OCI-LY1 (cell line): ENCODE results near the gene PTS.

Source experiments
- H2AFZ ChIP-seq: fragments of 200-600 bp; sonication (generic), shearing (Covaris generic); 2 replicates; pipeline ENCODE4 v1.6.0; 2014; ENCODE audit warnings: antibody characterized with exemption, mild to moderate bottlenecking, low read length
- H3F3A ChIP-seq: fragments of 200-600 bp; sonication (generic), shearing (Covaris generic); 2 replicates; pipeline ENCODE4 v1.6.0; 2014; ENCODE audit warnings: mild to moderate bottlenecking, antibody characterized with exemption, low read length, moderate library complexity; ENCODE audit not compliant: insufficient read depth
- H3K27ac ChIP-seq: fragments of 200-600 bp; sonication (generic); 2 replicates; pipeline ENCODE4 v1.5.1; 2014; ENCODE audit warnings: low read length, mixed run types, mild to moderate bottlenecking, low read depth; ENCODE audit not compliant: poor library complexity, severe bottlenecking
- H3K27me3 ChIP-seq: fragments of 200-600 bp; sonication (generic); 2 replicates; pipeline ENCODE4 v1.6.0; 2014; ENCODE audit warnings: antibody characterized with exemption, mild to moderate bottlenecking, low read length, moderate library complexity; ENCODE audit not compliant: insufficient read depth
- H3K36me3 ChIP-seq: fragments of 200-600 bp; sonication (generic); 2 replicates; pipeline ENCODE4 v1.6.1; 2014; ENCODE audit warnings: mild to moderate bottlenecking, antibody characterized with exemption, low read length, moderate library complexity, mixed read lengths; ENCODE audit not compliant: insufficient read depth
- H3K4me1 ChIP-seq: fragments of 200-600 bp; sonication (generic); 2 replicates; pipeline ENCODE4 v1.5.1; 2014; ENCODE audit warnings: mild to moderate bottlenecking, low read length, moderate library complexity; ENCODE audit not compliant: insufficient read depth, severe bottlenecking
- H3K4me2 ChIP-seq: fragments of 200-600 bp; sonication (generic), shearing (Covaris generic); 2 replicates; pipeline ENCODE4 v1.6.1; 2014; ENCODE audit warnings: low read length
- H3K4me3 ChIP-seq: fragments of 200-600 bp; sonication (generic); 2 replicates; pipeline ENCODE4 v1.5.1; 2014; ENCODE audit warnings: low read length, low read depth, mild to moderate bottlenecking, mixed read lengths; ENCODE audit not compliant: poor library complexity, severe bottlenecking
- H3K79me2 ChIP-seq: fragments of 200-600 bp; shearing (Covaris generic); 2 replicates; pipeline ENCODE4 v1.6.1; 2016; ENCODE audit warnings: mixed run types, low read length, mixed read lengths; ENCODE audit not compliant: insufficient read depth
- H3K9ac ChIP-seq: fragments of 200-600 bp; sonication (generic), shearing (Covaris generic); 2 replicates; pipeline ENCODE4 v1.6.1; 2014; ENCODE audit warnings: mild to moderate bottlenecking, low read length, mixed read lengths
- H3K9me2 ChIP-seq: fragments of 200-600 bp; sonication (generic), shearing (Covaris generic); 2 replicates; pipeline ENCODE4 v1.6.1; 2014; ENCODE audit warnings: low read depth, mild to moderate bottlenecking, low read length, mixed read lengths
- H3K9me3 ChIP-seq: fragments of 200-600 bp; shearing (Covaris generic); 2 replicates; pipeline ENCODE4 v1.6.1; 2014; ENCODE audit warnings: low read length, mixed read lengths
- H4K20me1 ChIP-seq: fragments of 200-600 bp; sonication (generic), shearing (Covaris generic); 2 replicates; pipeline ENCODE4 v1.6.0; 2016; ENCODE audit warnings: mild to moderate bottlenecking, low read length; ENCODE audit not compliant: insufficient read depth
- CTCF ChIP-seq: fragments of 200-600 bp; sonication (generic), shearing (Covaris generic); IDR thresholded peaks from 2 replicates; pipeline ENCODE4 v1.5.1; 2017; ENCODE audit warnings: mild to moderate bottlenecking, antibody characterized with exemption, low read length, moderate library complexity, mixed read lengths
- EZH2 ChIP-seq: fragments of 200-600 bp; sonication (generic), shearing (Covaris generic); IDR thresholded peaks from 2 replicates; pipeline ENCODE4 v1.8.0; 2017; ENCODE audit warnings: borderline replicate concordance, mixed run types, mild to moderate bottlenecking, antibody characterized with exemption, low read length, moderate library complexity, mixed read lengths

The PTS gene

GRCh38 chr11:112231952-112232351, 5.7 kb downstream of the PTS start:
- no peaks in the 10 kb centered on the region for H3K9me3 ChIP-seq
- no peaks in the 10 kb centered on the region for H4K20me1 ChIP-seq
- no peaks in the 10 kb centered on the region for H3K27me3 ChIP-seq
- no peak overlapping the region for H3K4me2 ChIP-seq
- H3K36me3 ChIP-seq, result peaks cover 70% of the 10 kb centered on the region
- no peak overlapping the region for H2AFZ ChIP-seq
- TF ChIP-seq EZH2 (no peak), CTCF (no peak)
- peaks cover 11% of the 10 kb centered on the region for H3K79me2 ChIP-seq
- H3K4me1 ChIP-seq, result peaks cover 16% of the 10 kb centered on the region
- H3K27ac ChIP-seq, result no peak overlapping the region
- no peaks in the 10 kb centered on the region for H3F3A ChIP-seq
- H3K9me2 ChIP-seq, result no peaks in the 10 kb centered on the region
- no peak overlapping the region for H3K9ac ChIP-seq
- no peak overlapping the region for H3K4me3 ChIP-seq

GRCh38 chr11:112235750-112236390, 9.6 kb downstream of the PTS start:
- TF ChIP-seq EZH2 (no peak), CTCF (no peak)
- Histone ChIP-seq H3K4me2 (no peak overlapping the region), H3K9me3 (no peaks in the 10 kb centered on the region), H3K9ac (no peak overlapping the region), H3K4me1 (no peaks in the 10 kb centered on the region), H3K36me3 (peaks cover 62% of the 10 kb centered on the region), H3K4me3 (no peak overlapping the region), H3K27ac (no peak overlapping the region), H3K79me2 (no peaks in the 10 kb centered on the region), H3K9me2 (no peaks in the 10 kb centered on the region), H4K20me1 (no peaks in the 10 kb centered on the region), H3K27me3 (no peaks in the 10 kb centered on the region), H3F3A (no peaks in the 10 kb centered on the region), H2AFZ (no peak overlapping the region)

- Histone ChIP-seq H3K27ac (no peak overlapping the region), H3K4me3 (no peak overlapping the region), H3K36me3 (peaks cover 56% of the 10 kb centered on the region), H4K20me1 (no peaks in the 10 kb centered on the region), H3K4me2 (no peak overlapping the region), H3K9ac (no peak overlapping the region), H3K4me1 (no peaks in the 10 kb centered on the region), H3K79me2 (no peaks in the 10 kb centered on the region), H3K9me3 (no peaks in the 10 kb centered on the region), H3K9me2 (no peaks in the 10 kb centered on the region), H3F3A (no peaks in the 10 kb centered on the region), H2AFZ (no peak overlapping the region), H3K27me3 (no peaks in the 10 kb centered on the region)
- no peak for TF ChIP-seq EZH2
- TF ChIP-seq CTCF, result no peak
Measured at GRCh38 chr11:112237451-112237850, 11.2 kb downstream of the PTS start.
